Forelimb muscle (tissue), 1 donor: ENCODE data around the gene ALPI. TPM values are rescaled to one million over a fixed set of nuclear protein-coding genes. Genes with fewer than 3 reads are reported as not detected.

ENCODE experiments used
- DNase-seq: peaks from one replicate; pipeline ENCODE4 v3.0.0-alpha.2; 2013; ENCODE audit warnings: low read depth
- polyA plus RNA-seq: library from polyadenylated mRNA; unstranded; fragments of 120-200 nt; gene quantifications from one replicate; pipeline ENCODE4 v1.2.1, GENCODE V29; 2013; ENCODE audit not compliant: insufficient read length

ALPI gene
- polyA plus RNA-seq, 1 donor: not detected

- DNase-seq: no peak
Measured at GRCh38 chr2:232460171-232460570, 4.2 kb downstream of the ALPI start.

- DNase-seq: no peak
Measured at GRCh38 chr2:232463701-232464543, 8.0 kb downstream of the ALPI start.

GRCh38 chr2:232464544-232464885 is 8.6 kb downstream of the ALPI start:
- DNase-seq: no peak

- DNase-seq: no peak
Measured at GRCh38 chr2:232465061-232465460, 9.1 kb downstream of the ALPI start.

GRCh38 chr2:232466221-232466620 is 10.3 kb downstream of the ALPI start:
- no peak for DNase-seq

GRCh38 chr2:232473467-232473890 is 17.5 kb downstream of the ALPI start:
- no peak for DNase-seq

- no peak for DNase-seq
Measured at GRCh38 chr2:232476045-232476444, 20.1 kb downstream of the ALPI start.

- DNase-seq: no peak
Measured at GRCh38 chr2:232476791-232477190, 20.8 kb downstream of the ALPI start.

GRCh38 chr2:232477751-232478510 is 22.0 kb downstream of the ALPI start:
- no peak for DNase-seq

GRCh38 chr2:232478571-232479340 is 22.8 kb downstream of the ALPI start:
- no peak for DNase-seq

GRCh38 chr2:232479341-232480200 is 23.6 kb downstream of the ALPI start:
- DNase-seq: no peak

- DNase-seq: no peak
Measured at GRCh38 chr2:232480201-232481190, 24.5 kb downstream of the ALPI start.

- DNase-seq: no peak
Measured at GRCh38 chr2:232481322-232482140, 25.6 kb downstream of the ALPI start.

- no peak for DNase-seq
Measured at GRCh38 chr2:232482301-232483238, 26.6 kb downstream of the ALPI start.

- no peak for DNase-seq
Measured at GRCh38 chr2:232483311-232483922, 27.5 kb downstream of the ALPI start.

GRCh38 chr2:232483923-232484627 is 28.1 kb downstream of the ALPI start:
- no peak for DNase-seq
